NCI-H1105 treated with DMSO at 0.1 percent for 48 hours (cell line): Measurements from ENCODE around the gene ZNF346.

Source experiments
- DNase-seq: peaks from one replicate; lab custom pipeline; 2025; lab: John Stamatoyannopoulos, UW

Gene ZNF346

GRCh38 chr5:177123789-177124485 is 101.4 kb downstream of the ZNF346 start:
- DNase-seq, result no peak

- no peak for DNase-seq
Measured at GRCh38 chr5:177124486-177124991, 102.0 kb downstream of the ZNF346 start.

GRCh38 chr5:177126771-177127170 is 104.3 kb downstream of the ZNF346 start:
- DNase-seq, result no peak

DNA sequence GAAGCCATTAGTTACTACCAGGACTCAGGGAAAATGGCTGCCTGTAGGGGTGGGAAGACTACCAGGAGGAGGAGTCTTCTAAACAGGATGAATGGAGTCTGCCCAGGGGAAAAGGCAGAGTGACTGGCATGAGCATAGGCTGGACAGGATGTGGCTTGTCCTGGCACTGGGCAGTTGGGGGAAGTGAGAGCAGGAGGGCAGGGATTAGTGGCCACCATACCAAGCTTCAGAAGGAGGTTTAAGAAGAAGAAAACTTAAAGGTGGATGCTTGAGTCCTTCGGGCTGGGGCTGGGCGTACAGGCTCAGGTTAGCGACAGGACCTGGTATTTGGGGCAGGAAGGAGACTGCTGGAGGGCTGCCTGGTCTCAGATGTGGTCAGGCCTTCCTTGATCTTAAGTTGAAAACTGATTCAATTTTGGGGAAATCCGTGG is 106.1 kb downstream of the ZNF346 start:
- no peak for DNase-seq

DNA sequence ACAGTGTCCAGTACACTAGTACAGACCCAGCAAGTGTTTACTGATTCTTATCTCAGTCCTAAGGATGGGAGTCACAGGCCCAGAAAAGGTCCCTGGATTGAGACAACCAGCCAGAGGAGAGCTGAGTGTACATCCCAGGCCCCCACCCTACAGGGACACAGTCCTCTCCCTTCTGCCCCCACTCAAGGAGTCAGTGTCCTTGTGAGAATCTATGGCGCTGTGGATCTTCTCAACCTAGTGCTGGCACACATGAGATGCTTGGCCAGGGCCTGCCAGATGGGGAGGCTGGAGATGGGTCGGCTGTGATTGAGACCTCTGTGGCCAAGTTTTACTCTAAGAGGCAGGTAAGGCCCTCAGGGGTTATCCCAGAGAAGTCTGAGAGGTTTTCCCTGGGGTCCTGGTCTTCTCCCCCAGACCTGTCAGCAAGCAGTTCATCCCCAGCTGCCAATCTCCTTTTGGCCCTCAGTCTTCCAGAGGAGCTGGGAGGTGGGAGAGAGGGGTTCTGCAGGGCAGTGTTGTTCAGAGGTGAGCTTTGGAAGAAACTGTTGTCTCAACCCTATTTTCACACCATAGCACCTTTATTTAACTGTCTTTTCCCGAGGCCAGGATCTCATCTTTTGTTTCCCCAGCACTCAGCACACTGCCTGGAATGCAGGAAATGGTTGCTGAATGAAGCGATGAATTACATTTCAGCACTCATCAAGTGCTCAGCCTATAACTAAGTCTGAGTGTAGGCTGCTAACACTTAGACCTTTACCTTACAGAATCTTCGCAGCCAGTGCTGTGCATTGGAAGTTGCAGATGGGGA is 107.9 kb downstream of the ZNF346 start:
- DNase-seq, result no peak
